ENCODE measurements around the gene ZNF385A.

DNA sequence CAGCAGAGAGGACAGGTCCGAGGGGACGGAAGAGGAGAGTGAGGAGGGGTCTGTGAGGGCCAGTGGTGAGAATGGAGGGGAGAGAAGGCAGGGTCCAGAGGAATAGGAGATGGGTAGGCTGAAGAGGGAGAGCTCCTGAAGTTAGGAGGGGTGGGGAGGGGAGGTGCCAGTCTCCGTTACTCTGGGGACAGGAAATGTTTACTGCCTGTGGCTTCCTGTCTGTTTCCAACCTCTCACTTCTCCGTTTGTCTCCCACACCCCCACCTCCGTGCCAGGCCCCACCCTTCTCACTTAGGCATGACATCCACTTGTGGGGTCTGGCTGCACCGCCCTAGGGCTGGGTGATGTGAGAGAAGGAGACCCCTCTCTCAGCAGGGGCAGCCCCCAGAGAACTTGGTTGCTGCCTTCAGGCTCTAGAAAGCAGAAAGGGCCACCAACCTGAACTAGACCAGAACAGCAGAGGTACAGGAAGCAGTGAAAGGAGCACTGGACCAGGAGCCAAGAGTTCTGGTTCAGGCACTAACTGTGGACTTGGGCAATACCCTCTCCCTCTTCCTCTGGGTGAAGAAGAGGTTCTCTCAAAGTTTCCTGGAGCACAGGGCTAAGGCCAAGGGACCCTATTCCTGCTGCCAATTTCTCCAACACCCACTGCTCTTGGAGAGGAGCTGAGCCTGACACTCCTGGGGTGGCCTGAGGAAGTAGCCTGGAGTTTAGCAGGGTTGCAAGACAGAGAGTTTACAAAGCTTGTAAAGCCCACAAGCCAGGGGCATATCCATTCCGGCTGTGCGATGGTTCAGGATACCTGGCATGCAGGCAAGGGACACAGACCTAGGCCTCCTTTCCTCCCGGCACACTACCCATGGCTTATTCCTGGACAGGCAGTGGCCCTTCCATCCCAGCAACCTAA lies 29.0 kb upstream of the ZNF385A start:
- no peak for TF ChIP-seq RFX5 (IDR thresholded peaks at IDR 0.05; ENCODE audit: low read depth, low read length)
- TF ChIP-seq MAFK (IDR thresholded peaks at IDR 0.05; ENCODE audit: low read depth, low read length), result no peak
- no peak for TF ChIP-seq POLR2A (IDR thresholded peaks at IDR 0.05; ENCODE audit: low read depth, low read length)
- TF ChIP-seq, protein P1, sequence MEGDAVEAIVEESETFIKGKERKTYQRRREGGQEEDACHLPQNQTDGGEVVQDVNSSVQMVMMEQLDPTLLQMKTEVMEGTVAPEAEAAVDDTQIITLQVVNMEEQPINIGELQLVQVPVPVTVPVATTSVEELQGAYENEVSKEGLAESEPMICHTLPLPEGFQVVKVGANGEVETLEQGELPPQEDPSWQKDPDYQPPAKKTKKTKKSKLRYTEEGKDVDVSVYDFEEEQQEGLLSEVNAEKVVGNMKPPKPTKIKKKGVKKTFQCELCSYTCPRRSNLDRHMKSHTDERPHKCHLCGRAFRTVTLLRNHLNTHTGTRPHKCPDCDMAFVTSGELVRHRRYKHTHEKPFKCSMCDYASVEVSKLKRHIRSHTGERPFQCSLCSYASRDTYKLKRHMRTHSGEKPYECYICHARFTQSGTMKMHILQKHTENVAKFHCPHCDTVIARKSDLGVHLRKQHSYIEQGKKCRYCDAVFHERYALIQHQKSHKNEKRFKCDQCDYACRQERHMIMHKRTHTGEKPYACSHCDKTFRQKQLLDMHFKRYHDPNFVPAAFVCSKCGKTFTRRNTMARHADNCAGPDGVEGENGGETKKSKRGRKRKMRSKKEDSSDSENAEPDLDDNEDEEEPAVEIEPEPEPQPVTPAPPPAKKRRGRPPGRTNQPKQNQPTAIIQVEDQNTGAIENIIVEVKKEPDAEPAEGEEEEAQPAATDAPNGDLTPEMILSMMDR (conservative IDR thresholded peaks at IDR 0.05; ENCODE audit: low read depth, low read length), result no peak
- TF ChIP-seq RAD21 (IDR thresholded peaks at IDR 0.05; ENCODE audit: low read length), result no peak
- TF ChIP-seq SMC3 (IDR thresholded peaks at IDR 0.05; ENCODE audit: low read depth, low read length), result no peak
- no peak for TF ChIP-seq NFE2L2 (IDR thresholded peaks at IDR 0.05; ENCODE audit: low read depth, low read length)
- TF ChIP-seq, protein P2, sequence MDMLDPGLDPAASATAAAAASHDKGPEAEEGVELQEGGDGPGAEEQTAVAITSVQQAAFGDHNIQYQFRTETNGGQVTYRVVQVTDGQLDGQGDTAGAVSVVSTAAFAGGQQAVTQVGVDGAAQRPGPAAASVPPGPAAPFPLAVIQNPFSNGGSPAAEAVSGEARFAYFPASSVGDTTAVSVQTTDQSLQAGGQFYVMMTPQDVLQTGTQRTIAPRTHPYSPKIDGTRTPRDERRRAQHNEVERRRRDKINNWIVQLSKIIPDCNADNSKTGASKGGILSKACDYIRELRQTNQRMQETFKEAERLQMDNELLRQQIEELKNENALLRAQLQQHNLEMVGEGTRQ (IDR thresholded peaks at IDR 0.05; ENCODE audit: low read depth, low read length), result no peak
- TF ChIP-seq BHLHE40 (IDR thresholded peaks at IDR 0.05; ENCODE audit: low read depth, low read length), result no peak
- no peak for TF ChIP-seq CEBPB (IDR thresholded peaks at IDR 0.05; ENCODE audit: low read depth, low read length)
